ENCODE measurements around the gene ATP6V0A1.

GRCh38 chr17:42526031-42526444, 67.4 kb downstream of the ATP6V0A1 start:
- no peak for TF ChIP-seq CTCF (conservative IDR thresholded peaks at IDR 0.05; ENCODE audit: low read length)
- no peak for TF ChIP-seq EZH2phosphoT487 (IDR thresholded peaks at IDR 0.05; ENCODE audit: borderline replicate concordance)
